NAMALWA (cell line): ENCODE measurements around the gene MARCKS.
A peak's percentile ranks its signal among the peaks of the same experiment; 100 is the strongest.
"Not testable (repeated sequence)": the region's sequence is repeated elsewhere in the genome, so short reads cannot be mapped to it uniquely, and the experiment has no call there.

Source experiments
- DNase-seq: peaks from one replicate; pipeline ENCODE4 v3.0.0-alpha.2; 2015; ENCODE audit warnings: low spot score

The MARCKS gene

DNA sequence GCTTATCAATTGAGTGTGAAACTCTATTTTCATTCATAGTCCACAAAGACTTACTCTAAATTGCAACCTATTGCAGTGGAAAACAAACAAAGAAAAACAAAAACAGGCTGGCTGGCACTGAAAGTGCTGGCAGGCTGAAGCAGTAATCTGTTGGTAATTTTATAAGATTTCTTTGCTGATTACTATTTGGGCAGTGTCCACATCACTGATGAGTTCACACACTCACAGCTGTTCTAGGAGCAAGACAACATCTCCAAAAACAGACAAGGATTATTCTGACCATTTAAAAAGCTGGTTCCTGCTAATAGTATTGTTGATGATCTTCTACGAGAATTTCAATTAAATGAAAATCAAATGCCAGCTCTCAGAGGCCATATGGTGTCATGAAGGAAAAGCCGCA, 26.9 kb downstream of the MARCKS start:
- DNase-seq = no peak

- no peak for DNase-seq
Observed at GRCh38 chr6:113886512-113886911, 29.4 kb downstream of the MARCKS start.

- DNase-seq = no peak
Observed at GRCh38 chr6:113888493-113888892, 31.3 kb downstream of the MARCKS start.

DNA sequence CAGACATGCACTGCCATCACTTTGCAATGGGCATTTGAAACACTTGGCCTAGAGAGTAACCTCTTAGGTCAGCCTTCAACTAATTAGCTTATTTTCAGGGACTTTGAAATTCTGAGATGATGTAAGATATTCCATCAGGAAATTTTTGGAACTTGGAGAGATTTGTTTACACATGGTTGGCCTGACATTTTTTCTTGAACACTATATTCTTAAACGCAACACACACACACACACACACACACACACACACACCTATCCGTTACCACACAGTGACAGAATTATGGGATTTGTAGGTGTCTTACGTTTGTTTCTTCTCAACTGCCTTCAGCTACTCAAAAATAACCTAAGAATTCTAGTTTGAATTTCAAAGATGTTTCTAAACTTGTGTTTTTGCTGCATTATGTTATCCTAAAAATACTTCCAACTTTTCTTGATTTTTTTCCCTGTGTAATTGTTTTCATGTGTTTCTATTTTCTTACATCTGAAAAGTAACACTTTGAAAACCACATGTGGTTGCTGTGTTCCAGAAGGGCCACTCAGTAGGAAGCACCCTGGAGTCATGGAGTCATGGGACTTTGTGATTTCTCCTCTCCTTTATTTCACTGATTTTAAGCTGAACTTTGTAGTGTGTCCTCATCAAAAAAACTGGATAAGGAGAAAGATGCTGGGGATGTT, 31.9 kb downstream of the MARCKS start:
- no peak for DNase-seq

- no peak for DNase-seq
Observed at GRCh38 chr6:113893451-113893850, 36.3 kb downstream of the MARCKS start.

GRCh38 chr6:113893866-113894265, 36.7 kb downstream of the MARCKS start:
- no peak for DNase-seq

GRCh38 chr6:113894712-113895674, 37.8 kb downstream of the MARCKS start:
- DNase-seq = no peak

GRCh38 chr6:113901482-113901881, 44.3 kb downstream of the MARCKS start:
- DNase-seq = no peak

GRCh38 chr6:113903666-113904330, 46.7 kb downstream of the MARCKS start:
- DNase-seq = no peak

- DNase-seq = peak; percentile 12
Observed at GRCh38 chr6:113907102-113907815, 50.1 kb downstream of the MARCKS start.

GRCh38 chr6:113908801-113909200, 51.7 kb downstream of the MARCKS start:
- no peak for DNase-seq

DNA sequence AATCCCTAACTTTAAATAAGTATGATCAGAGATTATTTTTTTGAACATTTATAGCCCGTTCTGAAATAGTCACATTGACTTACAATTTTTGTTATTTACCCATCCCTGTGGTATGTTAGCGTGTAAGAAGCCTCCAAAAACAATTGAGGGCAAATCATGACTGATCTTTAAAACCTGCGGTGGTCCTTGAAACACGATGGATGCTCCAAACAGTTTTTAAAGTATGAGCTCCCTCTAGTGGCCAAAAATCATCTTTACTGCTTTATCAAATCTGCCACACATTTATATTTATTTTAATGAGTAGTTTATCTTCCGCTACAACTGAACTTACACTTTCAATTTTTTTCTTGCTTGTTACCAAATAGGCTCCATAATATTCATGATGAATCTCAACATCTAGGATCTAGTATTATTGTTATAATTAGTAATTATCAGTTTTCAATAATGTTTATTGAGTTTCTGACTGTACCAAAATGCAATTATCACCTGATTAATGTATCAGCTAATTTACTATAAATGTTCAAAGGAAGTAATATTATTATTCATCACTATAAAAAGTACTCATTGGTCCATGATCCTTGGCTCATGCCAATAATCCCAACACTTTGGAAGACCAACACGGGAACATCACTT, 52.2 kb downstream of the MARCKS start:
- peak; percentile 81 for DNase-seq

- not testable (repeated sequence) for DNase-seq
Observed at GRCh38 chr6:113910285-113910684, 53.1 kb downstream of the MARCKS start.
